ENCODE measurements around the gene SPAG8.

SPAG8 gene

DNA sequence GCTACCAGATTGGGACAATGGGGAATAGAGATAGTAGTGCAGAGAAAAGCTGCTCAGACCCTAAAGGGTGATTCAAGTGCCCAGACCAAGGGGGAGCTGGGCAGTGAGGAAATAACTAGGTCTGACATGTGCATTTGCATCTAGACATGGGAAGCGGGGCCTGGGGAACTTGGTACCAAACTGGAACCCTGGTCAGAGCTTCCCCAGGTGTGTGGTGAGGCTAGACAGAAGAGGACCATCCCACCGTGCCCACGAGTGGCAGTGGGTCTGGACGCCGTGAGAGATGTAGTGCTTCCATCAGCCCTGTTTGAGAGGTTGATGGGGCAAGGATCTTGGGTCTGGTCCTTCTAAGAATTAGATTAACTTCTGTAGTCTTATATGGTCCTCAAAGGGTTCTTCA is 24.5 kb upstream of the SPAG8 start:
- Histone ChIP-seq H3K9ac (ENCODE audit: low read depth in 1 of 2, low read length in 2 of 2) (no peak overlapping the region), H3K4me1 (ENCODE audit: control insufficient read depth in 1 of 2, insufficient read depth in 2 of 2, low read length in 2 of 2) (peaks cover 30 to 31% of the 10 kb centered on the region in 2 donors), H3K27me3 (ENCODE audit: control insufficient read depth in 1 of 2, insufficient read depth in 2 of 2, low read length in 2 of 2) (no peaks in the 10 kb centered on the region), H3K9me3 (ENCODE audit: control insufficient read depth in 1 of 2, low read length in 2 of 2) (no peaks in the 10 kb centered on the region), H3K36me3 (ENCODE audit: control insufficient read depth in 1 of 2, insufficient read depth in 2 of 2, low read length in 2 of 2) (no peaks in the 10 kb centered on the region), H3K4me3 (ENCODE audit: low read depth in 1 of 2, low read length in 2 of 2) (no peak overlapping the region), H3K27ac (ENCODE audit: low read depth, low read length) (no peak overlapping the region)

DNA sequence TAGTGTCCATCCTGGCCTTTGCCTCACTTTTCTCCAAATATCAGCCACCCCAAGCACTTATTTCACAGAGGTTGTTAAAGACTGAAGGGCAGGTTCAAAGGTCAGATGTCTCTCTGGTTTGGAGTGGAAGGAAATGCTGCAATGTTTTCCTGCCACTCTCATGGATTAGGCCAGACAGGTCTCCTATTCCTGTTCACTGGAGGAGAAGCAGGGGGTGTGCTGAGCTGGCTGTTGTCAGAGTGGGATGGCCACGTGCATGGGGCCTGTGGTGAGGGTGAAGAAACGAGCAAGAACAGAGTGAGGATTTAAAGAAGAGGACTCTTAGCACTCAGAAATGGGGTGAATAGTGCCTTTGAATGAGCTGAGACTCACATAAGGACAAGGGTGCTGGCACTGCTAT is 23.7 kb upstream of the SPAG8 start:
- H3K9ac ChIP-seq (ENCODE audit: low read depth in 1 of 2, low read length in 2 of 2) = no peak overlapping the region
- H3K36me3 ChIP-seq (ENCODE audit: control insufficient read depth in 1 of 2, insufficient read depth in 2 of 2, low read length in 2 of 2) = no peaks in the 10 kb centered on the region
- no peak overlapping the region for H3K27ac ChIP-seq (ENCODE audit: low read depth, low read length)

DNA sequence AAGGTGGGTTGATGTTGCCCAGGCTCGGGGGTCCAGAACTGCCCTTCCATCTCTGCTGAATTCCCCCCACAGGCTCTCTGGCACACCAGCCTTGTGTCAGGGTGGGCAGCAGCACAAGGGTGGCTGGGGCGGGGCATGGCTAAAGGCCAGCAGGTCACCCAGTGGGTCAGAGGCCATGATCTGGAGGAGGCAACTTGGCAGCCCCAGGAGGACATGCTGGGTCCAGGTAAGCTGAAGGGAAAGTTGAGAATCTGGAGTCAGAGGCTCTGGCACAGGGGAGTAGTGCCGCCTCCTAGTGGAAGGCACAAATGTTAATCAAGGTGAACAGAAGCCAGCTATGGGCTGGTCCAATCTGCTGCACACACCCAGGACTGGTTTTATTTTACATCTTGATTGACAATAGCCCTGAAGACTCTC is 23.2 kb upstream of the SPAG8 start:
- no peaks in the 10 kb centered on the region for H3K27me3 ChIP-seq (ENCODE audit: control insufficient read depth in 1 of 2, insufficient read depth in 2 of 2, low read length in 2 of 2)
- H3K4me1 ChIP-seq (ENCODE audit: control insufficient read depth in 1 of 2, insufficient read depth in 2 of 2, low read length in 2 of 2) = peaks cover 31 to 33% of the 10 kb centered on the region in 2 donors
- H3K9me3 ChIP-seq (ENCODE audit: control insufficient read depth in 1 of 2, low read length in 2 of 2) = no peaks in the 10 kb centered on the region
- no peaks in the 10 kb centered on the region for H3K36me3 ChIP-seq (ENCODE audit: control insufficient read depth in 1 of 2, insufficient read depth in 2 of 2, low read length in 2 of 2)
- no peak overlapping the region for H3K9ac ChIP-seq (ENCODE audit: low read depth in 1 of 2, low read length in 2 of 2)
- no peak overlapping the region for H3K4me3 ChIP-seq (ENCODE audit: low read depth in 1 of 2, low read length in 2 of 2)
- no peak overlapping the region for H3K27ac ChIP-seq (ENCODE audit: low read depth, low read length)

More for the DNA sequence above, 23.7 kb upstream of the SPAG8 start:
- Histone ChIP-seq H3K9me3 (ENCODE audit: control insufficient read depth in 1 of 2, low read length in 2 of 2) (no peaks in the 10 kb centered on the region), H3K27me3 (ENCODE audit: control insufficient read depth in 1 of 2, insufficient read depth in 2 of 2, low read length in 2 of 2) (no peaks in the 10 kb centered on the region), H3K4me1 (ENCODE audit: control insufficient read depth in 1 of 2, insufficient read depth in 2 of 2, low read length in 2 of 2) (peaks cover 30 to 31% of the 10 kb centered on the region in 2 donors), H3K4me3 (ENCODE audit: low read depth in 1 of 2, low read length in 2 of 2) (no peak overlapping the region)

DNA sequence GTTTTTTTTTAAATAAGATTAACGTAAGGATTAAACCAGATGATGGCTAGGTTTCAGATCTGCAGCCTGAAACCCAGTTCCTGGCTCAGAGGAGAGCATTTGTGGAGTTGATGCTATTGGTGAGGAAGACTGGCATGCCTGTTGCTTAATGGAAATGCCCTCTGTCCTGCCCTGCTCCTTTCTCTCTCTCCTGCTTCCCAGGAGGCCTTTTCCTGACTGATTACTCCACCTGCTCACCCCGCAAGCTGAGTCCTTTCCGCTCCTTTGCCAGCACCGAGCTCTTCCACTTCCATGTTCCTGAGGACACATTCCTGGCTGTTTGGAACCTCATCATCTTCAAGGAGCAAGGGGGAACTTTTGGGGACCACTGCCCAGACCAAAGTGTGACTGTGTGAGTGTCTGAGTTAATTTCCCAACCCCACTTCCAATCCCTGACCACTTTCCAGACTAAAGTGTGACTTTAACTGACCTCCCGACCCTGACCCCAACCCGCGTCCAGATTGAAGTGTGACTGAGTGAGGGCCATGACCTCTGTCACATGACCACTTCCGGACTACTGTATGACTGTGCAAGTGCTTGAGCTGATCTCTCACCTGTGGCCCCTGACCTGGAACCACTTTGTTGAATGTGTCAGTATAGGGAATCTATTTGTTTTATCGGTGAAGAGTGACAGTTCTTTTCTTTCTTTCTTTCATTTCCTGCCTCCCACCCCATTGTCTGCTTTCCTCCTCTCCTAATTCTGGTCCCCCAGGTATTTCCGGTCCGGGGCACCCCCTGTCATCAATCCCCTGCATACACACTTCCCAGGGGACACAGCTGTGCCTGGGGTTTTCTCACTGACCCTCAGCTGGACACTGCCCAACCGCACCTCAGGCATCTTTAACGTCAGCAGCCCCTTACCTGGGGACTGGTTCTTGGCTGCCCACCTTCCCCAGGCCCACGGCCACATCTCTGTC is 22.5 kb upstream of the SPAG8 start:
- Histone ChIP-seq H3K27ac (ENCODE audit: low read depth, low read length) (no peak overlapping the region), H3K36me3 (ENCODE audit: control insufficient read depth in 1 of 2, insufficient read depth in 2 of 2, low read length in 2 of 2) (no peaks in the 10 kb centered on the region), H3K4me3 (ENCODE audit: low read depth in 1 of 2, low read length in 2 of 2) (no peak overlapping the region), H3K9ac (ENCODE audit: low read depth in 1 of 2, low read length in 2 of 2) (peak overlapping the region in 1 of 2 donors; percentile 10), H3K9me3 (ENCODE audit: control insufficient read depth in 1 of 2, low read length in 2 of 2) (no peaks in the 10 kb centered on the region), H3K27me3 (ENCODE audit: control insufficient read depth in 1 of 2, insufficient read depth in 2 of 2, low read length in 2 of 2) (no peaks in the 10 kb centered on the region), H3K4me1 (ENCODE audit: control insufficient read depth in 1 of 2, insufficient read depth in 2 of 2, low read length in 2 of 2) (peaks cover 37 to 40% of the 10 kb centered on the region in 2 donors)

DNA sequence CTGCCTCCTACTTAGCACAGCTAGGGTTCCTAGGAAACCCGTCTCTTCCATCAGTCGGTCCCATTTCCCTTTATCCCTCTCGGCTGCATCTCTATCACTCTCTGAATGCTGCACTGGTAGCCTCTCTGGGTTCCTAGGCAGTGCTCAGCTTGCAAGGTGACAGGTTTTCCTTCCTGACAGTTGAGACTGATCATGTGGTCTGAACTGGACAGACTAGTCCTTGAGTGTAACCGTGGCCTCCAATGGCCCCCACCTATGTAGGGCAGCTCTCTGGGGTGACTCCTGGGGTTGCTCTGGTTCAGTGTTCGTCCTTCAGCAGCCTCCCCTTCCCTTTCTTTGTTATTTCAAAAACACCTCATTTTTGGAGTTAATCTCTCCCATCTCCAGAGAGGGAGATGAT is 20.8 kb upstream of the SPAG8 start:
- no peak overlapping the region for H3K9ac ChIP-seq (ENCODE audit: low read depth in 1 of 2, low read length in 2 of 2)
- peaks cover 44 to 45% of the 10 kb centered on the region in 2 donors for H3K4me1 ChIP-seq (ENCODE audit: control insufficient read depth in 1 of 2, insufficient read depth in 2 of 2, low read length in 2 of 2)
- H3K9me3 ChIP-seq (ENCODE audit: control insufficient read depth in 1 of 2, low read length in 2 of 2) = no peaks in the 10 kb centered on the region
- H3K27me3 ChIP-seq (ENCODE audit: control insufficient read depth in 1 of 2, insufficient read depth in 2 of 2, low read length in 2 of 2) = no peaks in the 10 kb centered on the region
- H3K27ac ChIP-seq (ENCODE audit: low read depth, low read length) = no peak overlapping the region
- H3K4me3 ChIP-seq (ENCODE audit: low read depth in 1 of 2, low read length in 2 of 2) = no peak overlapping the region
- no peaks in the 10 kb centered on the region for H3K36me3 ChIP-seq (ENCODE audit: control insufficient read depth in 1 of 2, insufficient read depth in 2 of 2, low read length in 2 of 2)

DNA sequence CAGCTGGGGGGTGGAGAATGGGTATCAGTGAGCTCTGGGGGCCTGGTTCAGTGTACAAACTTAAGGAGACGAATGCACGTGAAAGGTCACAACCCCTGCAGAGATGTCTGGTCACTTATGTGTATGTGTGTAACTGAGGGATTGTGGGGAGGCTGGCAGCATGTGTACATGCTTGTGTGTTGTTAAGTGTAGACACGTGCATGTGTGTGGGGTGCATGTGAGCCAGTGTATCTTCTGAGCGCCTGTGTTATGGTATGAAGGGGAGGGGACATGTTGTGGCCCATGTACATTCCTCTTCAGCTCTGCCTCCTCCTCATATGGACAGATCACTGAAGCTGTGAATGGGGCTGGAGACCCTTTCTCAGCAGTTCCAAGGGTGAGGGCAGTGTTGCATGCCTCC is 19.0 kb upstream of the SPAG8 start:
- H3K4me1 ChIP-seq (ENCODE audit: control insufficient read depth in 1 of 2, insufficient read depth in 2 of 2, low read length in 2 of 2) = peaks cover 42 to 45% of the 10 kb centered on the region in 2 donors
- H3K4me3 ChIP-seq (ENCODE audit: low read depth in 1 of 2, low read length in 2 of 2) = no peak overlapping the region
- H3K27ac ChIP-seq (ENCODE audit: low read depth, low read length) = no peak overlapping the region
- no peaks in the 10 kb centered on the region for H3K9me3 ChIP-seq (ENCODE audit: control insufficient read depth in 1 of 2, low read length in 2 of 2)
- H3K9ac ChIP-seq (ENCODE audit: low read depth in 1 of 2, low read length in 2 of 2) = no peak overlapping the region
- no peaks in the 10 kb centered on the region for H3K27me3 ChIP-seq (ENCODE audit: control insufficient read depth in 1 of 2, insufficient read depth in 2 of 2, low read length in 2 of 2)
- no peaks in the 10 kb centered on the region for H3K36me3 ChIP-seq (ENCODE audit: control insufficient read depth in 1 of 2, insufficient read depth in 2 of 2, low read length in 2 of 2)

DNA sequence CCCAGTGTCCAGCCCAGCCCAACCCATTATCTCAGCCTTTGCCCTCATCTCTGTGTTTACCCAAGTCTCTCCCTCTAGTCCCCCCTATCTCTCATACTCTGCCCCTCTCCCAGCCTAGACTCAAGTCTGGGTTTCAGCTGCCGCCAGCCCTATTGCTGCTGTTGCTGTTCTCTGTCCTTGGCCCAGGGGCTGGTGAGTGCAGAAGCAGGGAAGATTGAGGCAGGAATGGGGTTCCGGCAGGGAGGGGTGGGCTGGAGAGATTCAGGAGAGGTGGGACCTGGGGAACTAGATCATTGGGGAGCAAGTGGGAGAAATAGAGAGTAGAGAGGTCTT is 17.7 kb upstream of the SPAG8 start:
- peak overlapping the region; percentile 75 to 82 for H3K4me3 ChIP-seq (ENCODE audit: low read depth in 1 of 2, low read length in 2 of 2)
- H3K4me1 ChIP-seq (ENCODE audit: control insufficient read depth in 1 of 2, insufficient read depth in 2 of 2, low read length in 2 of 2) = peaks cover 30 to 33% of the 10 kb centered on the region in 2 donors
- H3K36me3 ChIP-seq (ENCODE audit: control insufficient read depth in 1 of 2, insufficient read depth in 2 of 2, low read length in 2 of 2) = no peaks in the 10 kb centered on the region
- no peaks in the 10 kb centered on the region for H3K27me3 ChIP-seq (ENCODE audit: control insufficient read depth in 1 of 2, insufficient read depth in 2 of 2, low read length in 2 of 2)
- H3K9me3 ChIP-seq (ENCODE audit: control insufficient read depth in 1 of 2, low read length in 2 of 2) = no peaks in the 10 kb centered on the region
- peak overlapping the region; percentile 81 to 87 for H3K9ac ChIP-seq (ENCODE audit: low read depth in 1 of 2, low read length in 2 of 2)
- peak overlapping the region; percentile 88 for H3K27ac ChIP-seq (ENCODE audit: low read depth, low read length)

DNA sequence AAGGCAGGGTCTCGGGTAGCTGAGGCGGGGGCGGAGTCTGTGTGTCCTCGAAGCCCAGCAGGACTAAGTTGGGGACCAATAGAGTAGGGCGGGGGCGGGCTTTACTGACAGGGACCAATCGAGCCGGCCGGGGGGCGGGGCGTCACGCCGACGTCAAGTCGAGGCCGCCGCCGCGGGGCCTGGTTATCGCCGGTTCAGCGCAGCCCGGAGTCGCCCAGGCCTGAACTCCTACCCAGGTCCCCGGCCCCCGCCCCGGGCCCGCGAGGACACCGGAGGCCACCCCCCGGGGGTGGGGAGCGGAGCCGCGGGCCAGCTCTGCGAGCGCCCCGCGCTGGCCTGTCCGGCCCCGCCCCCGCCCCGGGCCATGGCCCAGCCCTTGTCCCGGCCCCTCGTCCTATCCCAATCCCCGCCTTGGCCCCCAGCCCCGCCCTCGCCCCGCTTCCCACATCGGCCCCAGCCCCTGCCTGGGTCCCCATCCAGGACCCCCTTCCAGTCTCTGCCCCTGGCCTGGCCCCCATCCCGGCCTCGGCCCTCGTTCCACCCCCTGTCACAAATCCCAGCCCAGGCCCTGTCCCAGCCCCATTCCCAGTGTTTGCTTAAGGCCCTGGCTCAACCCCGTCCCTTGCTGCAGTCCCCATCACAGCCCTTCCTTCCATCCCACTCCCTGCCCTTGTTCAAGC is 17.2 kb upstream of the SPAG8 start, which contains the start of gene TMEM8B:
TMEM8B (plus strand) TSS at position 145 of the 680 bp plus-strand sequence; CDS start at position 365, 220 bp downstream.
- H3K9ac ChIP-seq (ENCODE audit: low read depth in 1 of 2, low read length in 2 of 2) = peak within 1 kb of the TSS; percentile 81 to 87
- no peaks in the 10 kb centered on the region for H3K27me3 ChIP-seq (ENCODE audit: control insufficient read depth in 1 of 2, insufficient read depth in 2 of 2, low read length in 2 of 2)
- no peaks in the 10 kb centered on the region for H3K36me3 ChIP-seq (ENCODE audit: control insufficient read depth in 1 of 2, insufficient read depth in 2 of 2, low read length in 2 of 2)
- peak within 1 kb of the TSS; percentile 88 for H3K27ac ChIP-seq (ENCODE audit: low read depth, low read length)
- peaks cover 25 to 28% of the 10 kb centered on the region in 2 donors for H3K4me1 ChIP-seq (ENCODE audit: control insufficient read depth in 1 of 2, insufficient read depth in 2 of 2, low read length in 2 of 2)
- no peaks in the 10 kb centered on the region for H3K9me3 ChIP-seq (ENCODE audit: control insufficient read depth in 1 of 2, low read length in 2 of 2)
- peak within 1 kb of the TSS; percentile 75 to 82 for H3K4me3 ChIP-seq (ENCODE audit: low read depth in 1 of 2, low read length in 2 of 2)

DNA sequence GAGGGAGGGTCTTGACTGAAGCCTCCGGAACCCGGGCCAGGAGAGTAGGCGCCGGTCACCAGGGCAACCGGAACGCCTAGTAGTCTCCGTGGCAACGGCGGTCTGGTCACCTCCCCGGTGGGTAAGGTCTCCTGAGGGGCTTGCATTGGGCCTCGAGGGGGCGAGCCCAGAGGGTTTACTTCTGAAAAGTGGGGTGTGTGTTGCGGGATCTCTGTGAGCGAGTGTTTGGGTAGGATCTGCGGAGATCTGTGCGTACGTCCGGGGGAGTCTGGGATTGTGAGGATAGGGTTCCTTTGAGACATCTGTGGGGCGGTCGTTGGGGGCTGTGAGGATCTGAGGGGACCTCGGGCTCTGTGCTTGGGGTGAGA is 16.6 kb upstream of the SPAG8 start, which contains the start of gene FAM221B:
FAM221B (minus strand) TSS at position 17 of the 368 bp plus-strand sequence. CDS start 2,571 bp downstream, outside the sequence.
- H3K4me1 ChIP-seq (ENCODE audit: control insufficient read depth in 1 of 2, insufficient read depth in 2 of 2, low read length in 2 of 2) = peaks cover 19 to 23% of the 10 kb centered on the region in 2 donors
- no peaks in the 10 kb centered on the region for H3K36me3 ChIP-seq (ENCODE audit: control insufficient read depth in 1 of 2, insufficient read depth in 2 of 2, low read length in 2 of 2)
- H3K9me3 ChIP-seq (ENCODE audit: control insufficient read depth in 1 of 2, low read length in 2 of 2) = no peaks in the 10 kb centered on the region
- no peaks in the 10 kb centered on the region for H3K27me3 ChIP-seq (ENCODE audit: control insufficient read depth in 1 of 2, insufficient read depth in 2 of 2, low read length in 2 of 2)
- H3K4me3 ChIP-seq (ENCODE audit: low read depth in 1 of 2, low read length in 2 of 2) = peak within 1 kb of the TSS; percentile 75 to 82
- peak within 1 kb of the TSS; percentile 88 for H3K27ac ChIP-seq (ENCODE audit: low read depth, low read length)
- peak within 1 kb of the TSS; percentile 81 to 87 for H3K9ac ChIP-seq (ENCODE audit: low read depth in 1 of 2, low read length in 2 of 2)

DNA sequence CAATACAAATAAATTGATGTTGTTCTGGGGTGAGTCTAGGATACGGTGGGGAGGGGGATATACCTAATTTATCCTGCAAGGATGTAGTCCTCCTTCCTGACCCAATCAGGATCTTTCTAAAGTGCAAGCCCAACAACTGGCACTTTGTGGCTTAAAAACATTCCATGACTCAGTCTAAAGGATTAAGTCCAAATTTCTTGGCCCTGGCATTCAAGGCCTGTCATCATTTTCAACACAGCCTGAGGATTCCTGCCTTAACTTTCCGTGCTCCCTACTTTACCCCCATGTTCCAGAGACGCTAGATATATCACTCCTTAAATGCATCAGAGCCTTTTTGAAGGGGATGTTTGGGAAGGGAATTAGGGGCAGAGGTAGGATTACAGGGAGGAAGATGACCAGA is 15.4 kb upstream of the SPAG8 start:
- H3K4me1 ChIP-seq (ENCODE audit: control insufficient read depth in 1 of 2, insufficient read depth in 2 of 2, low read length in 2 of 2) = peaks cover 14 to 18% of the 10 kb centered on the region in 2 donors
- no peak overlapping the region for H3K4me3 ChIP-seq (ENCODE audit: low read depth in 1 of 2, low read length in 2 of 2)
- H3K9me3 ChIP-seq (ENCODE audit: control insufficient read depth in 1 of 2, low read length in 2 of 2) = no peaks in the 10 kb centered on the region
- no peaks in the 10 kb centered on the region for H3K36me3 ChIP-seq (ENCODE audit: control insufficient read depth in 1 of 2, insufficient read depth in 2 of 2, low read length in 2 of 2)
- no peak overlapping the region for H3K9ac ChIP-seq (ENCODE audit: low read depth in 1 of 2, low read length in 2 of 2)
- H3K27ac ChIP-seq (ENCODE audit: low read depth, low read length) = no peak overlapping the region
- H3K27me3 ChIP-seq (ENCODE audit: control insufficient read depth in 1 of 2, insufficient read depth in 2 of 2, low read length in 2 of 2) = no peaks in the 10 kb centered on the region
